Eye (tissue), 1 donor: ENCODE results near the gene TXNDC17.
"Not testable (repeated sequence)": the region's sequence is repeated elsewhere in the genome, so short reads cannot be mapped to it uniquely, and the experiment has no call there.

Source experiments
- DNase-seq: peaks from one replicate; pipeline ENCODE4 v3.0.0-alpha.2; 2015

TXNDC17 gene

GRCh38 chr17:6663200-6663599, 22.3 kb downstream of the TXNDC17 start:
- not testable (repeated sequence) for DNase-seq

GRCh38 chr17:6666077-6666521, 25.2 kb downstream of the TXNDC17 start:
- DNase-seq: peak; percentile 93

- no peak for DNase-seq
Measured at GRCh38 chr17:6666557-6666956, 25.7 kb downstream of the TXNDC17 start.

- no peak for DNase-seq
Measured at GRCh38 chr17:6667516-6667915, 26.7 kb downstream of the TXNDC17 start.

- DNase-seq: no peak
Measured at GRCh38 chr17:6668219-6668618, 27.4 kb downstream of the TXNDC17 start.

GRCh38 chr17:6668727-6669425, 28.0 kb downstream of the TXNDC17 start:
- DNase-seq: no peak

GRCh38 chr17:6669479-6670212, 28.8 kb downstream of the TXNDC17 start:
- no peak for DNase-seq

GRCh38 chr17:6670571-6670970, 29.7 kb downstream of the TXNDC17 start:
- no peak for DNase-seq

GRCh38 chr17:6670999-6671398, 30.1 kb downstream of the TXNDC17 start:
- DNase-seq: no peak

GRCh38 chr17:6671431-6671830, 30.6 kb downstream of the TXNDC17 start:
- no peak for DNase-seq

- DNase-seq: no peak
Measured at GRCh38 chr17:6674586-6674985, 33.7 kb downstream of the TXNDC17 start.

GRCh38 chr17:6675201-6675825, 34.5 kb downstream of the TXNDC17 start:
- DNase-seq: no peak

GRCh38 chr17:6676802-6677157, 35.9 kb downstream of the TXNDC17 start:
- DNase-seq: no peak

- no peak for DNase-seq
Measured at GRCh38 chr17:6677158-6677831, 36.4 kb downstream of the TXNDC17 start.

- no peak for DNase-seq
Measured at GRCh38 chr17:6677946-6678345, 37.1 kb downstream of the TXNDC17 start.

GRCh38 chr17:6679241-6679640, 38.4 kb downstream of the TXNDC17 start:
- DNase-seq: no peak

GRCh38 chr17:6681176-6681575, 40.3 kb downstream of the TXNDC17 start:
- DNase-seq: no peak

GRCh38 chr17:6681671-6682070, 40.8 kb downstream of the TXNDC17 start:
- no peak for DNase-seq

GRCh38 chr17:6682339-6682738, 41.5 kb downstream of the TXNDC17 start:
- no peak for DNase-seq

GRCh38 chr17:6683081-6683684, 42.3 kb downstream of the TXNDC17 start:
- DNase-seq: no peak

- DNase-seq: no peak
Measured at GRCh38 chr17:6683730-6684459, 43.0 kb downstream of the TXNDC17 start.

GRCh38 chr17:6684460-6684783, 43.6 kb downstream of the TXNDC17 start:
- DNase-seq: no peak
